Measurements from ENCODE around the gene KPNB1.

Gene KPNB1

GRCh38 chr17:47665655-47666054, 15.9 kb downstream of the KPNB1 start:
- TF ChIP-seq, protein P1, sequence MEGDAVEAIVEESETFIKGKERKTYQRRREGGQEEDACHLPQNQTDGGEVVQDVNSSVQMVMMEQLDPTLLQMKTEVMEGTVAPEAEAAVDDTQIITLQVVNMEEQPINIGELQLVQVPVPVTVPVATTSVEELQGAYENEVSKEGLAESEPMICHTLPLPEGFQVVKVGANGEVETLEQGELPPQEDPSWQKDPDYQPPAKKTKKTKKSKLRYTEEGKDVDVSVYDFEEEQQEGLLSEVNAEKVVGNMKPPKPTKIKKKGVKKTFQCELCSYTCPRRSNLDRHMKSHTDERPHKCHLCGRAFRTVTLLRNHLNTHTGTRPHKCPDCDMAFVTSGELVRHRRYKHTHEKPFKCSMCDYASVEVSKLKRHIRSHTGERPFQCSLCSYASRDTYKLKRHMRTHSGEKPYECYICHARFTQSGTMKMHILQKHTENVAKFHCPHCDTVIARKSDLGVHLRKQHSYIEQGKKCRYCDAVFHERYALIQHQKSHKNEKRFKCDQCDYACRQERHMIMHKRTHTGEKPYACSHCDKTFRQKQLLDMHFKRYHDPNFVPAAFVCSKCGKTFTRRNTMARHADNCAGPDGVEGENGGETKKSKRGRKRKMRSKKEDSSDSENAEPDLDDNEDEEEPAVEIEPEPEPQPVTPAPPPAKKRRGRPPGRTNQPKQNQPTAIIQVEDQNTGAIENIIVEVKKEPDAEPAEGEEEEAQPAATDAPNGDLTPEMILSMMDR (conservative IDR thresholded peaks at IDR 0.05): no peak
- no peak overlapping the region for H3K27ac ChIP-seq

GRCh38 chr17:47669081-47669480, 19.4 kb downstream of the KPNB1 start:
- TF ChIP-seq, protein P1 (conservative IDR thresholded peaks at IDR 0.05): no peak
- H3K27ac ChIP-seq: peak overlapping the region; percentile 92

- H3K27ac ChIP-seq: peak overlapping the region; percentile 92
- TF ChIP-seq, protein P1 (conservative IDR thresholded peaks at IDR 0.05): no peak
Observed at GRCh38 chr17:47670064-47670463, 20.3 kb downstream of the KPNB1 start.

GRCh38 chr17:47674499-47674898, 24.8 kb downstream of the KPNB1 start:
- TF ChIP-seq, protein P1 (conservative IDR thresholded peaks at IDR 0.05): no peak
- peak overlapping the region; percentile 92 for H3K27ac ChIP-seq

GRCh38 chr17:47675380-47676198, 25.9 kb downstream of the KPNB1 start:
- TF ChIP-seq, protein P1 (conservative IDR thresholded peaks at IDR 0.05): no peak
- peak overlapping the region; percentile 92 for H3K27ac ChIP-seq

GRCh38 chr17:47676199-47676472, 26.4 kb downstream of the KPNB1 start:
- TF ChIP-seq, protein P1 (conservative IDR thresholded peaks at IDR 0.05): no peak
- peak overlapping the region; percentile 92 for H3K27ac ChIP-seq

DNA sequence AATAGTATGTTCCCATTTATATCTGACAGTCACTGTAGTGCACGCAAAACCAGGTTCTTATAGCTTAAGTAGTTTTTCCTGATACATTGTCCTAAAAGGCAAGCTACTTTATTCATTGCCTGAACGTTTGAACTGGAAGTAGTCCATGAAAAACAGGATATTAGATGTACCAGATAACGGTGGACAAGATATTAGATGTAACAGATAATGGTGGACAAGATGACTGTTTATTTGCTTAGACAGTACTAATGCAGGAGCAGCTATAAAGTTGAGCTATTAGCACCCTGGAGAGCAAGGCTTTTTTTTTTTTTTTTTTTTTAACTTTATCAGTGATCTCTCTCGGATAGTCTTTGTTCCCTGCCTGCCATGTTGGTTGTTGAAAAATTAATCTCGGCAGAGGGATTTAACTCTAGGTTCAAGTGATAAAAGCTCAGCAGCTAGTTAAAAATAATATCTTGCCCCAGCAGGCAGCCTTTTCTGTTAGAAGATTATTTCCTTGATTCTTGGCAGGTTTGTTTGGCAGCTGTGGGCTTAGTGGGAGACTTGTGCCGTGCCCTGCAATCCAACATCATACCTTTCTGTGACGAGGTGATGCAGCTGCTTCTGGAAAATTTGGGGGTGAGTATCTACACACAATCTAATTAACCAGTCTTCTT, 26.9 kb downstream of the KPNB1 start:
- peak overlapping the region; percentile 92 for H3K27ac ChIP-seq
- TF ChIP-seq, protein P1 (conservative IDR thresholded peaks at IDR 0.05): no peak

Data from VCaP (cell line).